Stimulated activated CD4-positive, alpha-beta T cell treated with anti-CD3 and anti-CD28 coated beads, TNF-alpha, amount 100 ng/mL, for 24 hours (primary cell): ENCODE data around the gene NT5E.

Experiments used
- DNase-seq, 3 experiments: peaks; one replicate each; pipeline ENCODE4 v3.0.0-alpha.2; 2020; ENCODE audit warnings: low read depth in 3 of 3

NT5E gene

DNA sequence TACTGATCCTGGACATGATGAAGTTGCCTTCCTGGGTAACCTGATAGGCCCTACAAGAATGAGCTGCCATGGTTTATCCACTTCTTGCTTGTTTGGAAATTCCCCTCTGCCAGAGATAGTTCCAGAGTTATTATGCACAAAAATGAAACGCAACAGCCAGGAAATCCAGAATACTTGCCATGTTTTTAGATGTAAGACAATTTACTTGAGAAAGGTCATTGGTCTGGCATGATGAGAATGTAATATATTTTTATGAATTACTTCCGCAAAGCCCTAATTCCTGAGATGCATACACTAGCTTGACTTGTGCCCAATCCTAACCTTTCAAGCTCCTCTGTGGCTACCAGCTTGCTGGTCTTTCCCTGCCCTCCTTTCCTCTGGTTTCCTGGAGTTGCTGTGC, 27.9 kb upstream of the NT5E start:
- DNase-seq, result no peak

DNA sequence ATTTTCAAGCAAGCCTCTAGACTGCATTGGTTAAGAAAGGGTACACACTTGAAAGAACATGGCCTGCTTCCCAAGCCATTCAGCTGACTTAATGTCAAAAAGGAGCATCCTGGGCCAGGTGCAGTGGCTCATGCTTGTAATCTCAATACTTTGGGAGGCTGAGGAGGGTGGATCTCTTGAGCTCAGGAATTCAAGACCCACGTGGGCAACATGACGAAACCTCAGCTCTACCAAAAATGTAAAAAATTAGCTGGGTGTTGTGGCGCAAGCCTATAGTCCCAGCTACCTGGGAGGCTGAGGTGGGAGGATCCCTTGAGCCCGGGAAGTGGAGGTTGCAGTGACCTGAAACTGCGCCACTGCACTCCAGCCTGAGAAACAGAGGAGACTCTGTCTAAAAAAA, 26.9 kb upstream of the NT5E start:
- no peak for DNase-seq

DNA sequence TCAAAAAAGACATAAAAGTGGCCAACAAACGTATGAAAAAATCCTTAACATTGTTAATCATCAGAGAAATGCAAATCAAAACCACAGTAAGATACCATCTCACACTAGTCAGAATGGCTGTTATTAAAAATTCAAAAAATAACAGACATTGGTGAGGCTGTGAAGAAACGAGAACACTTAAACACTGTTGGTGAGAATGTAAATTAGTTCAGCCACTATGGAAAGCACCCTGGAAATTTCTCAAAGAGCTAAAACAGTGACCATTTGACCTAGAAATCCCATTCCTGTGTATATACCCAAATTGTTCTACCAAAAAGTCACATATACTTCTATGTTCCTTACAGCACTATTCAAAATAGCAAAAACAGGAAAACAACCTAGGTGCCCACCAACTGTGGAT, 24.9 kb upstream of the NT5E start:
- DNase-seq, result no peak

DNA sequence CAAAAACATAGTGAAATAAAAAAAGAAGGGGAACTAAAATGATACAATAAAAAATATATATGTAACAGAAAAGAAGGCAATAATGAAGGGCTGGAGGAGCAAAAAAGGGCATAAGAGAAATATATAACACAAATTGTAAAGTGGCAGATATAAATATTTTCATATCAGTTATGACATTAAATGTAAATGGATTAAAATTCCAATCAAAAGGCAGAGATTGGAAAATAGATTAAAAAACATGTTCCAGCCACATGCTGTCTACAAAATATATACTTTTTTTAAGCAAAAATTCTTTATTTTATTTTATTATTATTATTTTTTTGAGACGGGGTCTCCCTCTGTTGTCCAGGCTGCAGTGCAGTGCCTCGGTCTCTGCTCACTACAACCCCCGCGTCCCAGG, 23.9 kb upstream of the NT5E start:
- no peak for DNase-seq

DNA sequence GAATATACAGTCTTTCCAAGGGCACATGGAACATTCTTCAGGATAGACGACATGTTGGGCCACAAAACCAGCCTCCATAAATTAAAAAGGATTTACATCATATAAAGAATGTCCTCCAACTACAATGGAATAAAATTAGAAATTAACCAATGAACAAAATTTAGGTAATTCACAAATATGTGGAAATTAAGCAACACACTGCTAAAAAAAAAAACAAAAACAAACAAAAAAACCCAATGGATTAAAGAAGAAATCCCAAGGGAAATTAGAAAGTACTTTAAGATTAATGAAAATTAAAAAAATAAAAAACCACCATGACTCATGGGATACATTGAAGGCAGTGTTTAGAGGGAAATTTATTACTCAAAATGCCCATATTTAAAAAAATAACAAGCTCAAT, 21.4 kb upstream of the NT5E start:
- DNase-seq, result no peak

DNA sequence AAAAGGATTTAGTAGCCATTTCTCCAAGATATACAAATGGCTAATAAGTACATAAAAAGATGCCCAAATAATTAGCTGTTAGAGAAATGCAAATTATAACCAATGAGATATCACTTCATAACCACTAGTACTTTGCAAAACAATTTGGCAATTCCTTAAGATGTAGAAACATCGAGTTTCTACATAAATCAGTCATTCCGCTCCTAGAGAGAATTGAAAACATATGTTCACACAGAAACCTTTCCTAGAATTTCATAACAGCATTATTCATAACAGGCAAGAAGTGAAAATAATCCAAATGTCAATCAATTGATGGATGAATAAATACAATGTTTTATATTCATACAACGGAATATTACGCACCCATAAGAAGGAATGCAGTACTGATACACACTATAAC, 20.5 kb upstream of the NT5E start:
- DNase-seq, result no peak

DNA sequence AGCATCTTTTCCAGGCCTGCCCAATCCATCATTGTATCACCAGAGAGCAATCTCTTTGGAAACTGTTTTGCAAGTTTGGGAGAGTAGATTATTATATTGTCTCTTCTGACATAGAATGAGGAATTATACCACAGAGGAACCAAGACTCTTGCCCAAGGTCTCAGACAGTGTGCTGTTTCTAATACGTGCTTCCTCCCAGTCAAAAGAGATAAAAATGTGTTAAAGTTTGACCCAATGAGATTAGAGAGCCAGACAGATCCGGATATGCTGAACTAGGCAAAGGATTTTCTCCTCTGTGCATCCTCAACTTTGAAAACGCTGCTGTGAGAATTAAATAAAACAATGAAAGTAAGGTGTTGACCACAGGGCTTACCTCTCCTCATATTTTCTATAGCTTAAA, 18.6 kb upstream of the NT5E start:
- no peak for DNase-seq

DNA sequence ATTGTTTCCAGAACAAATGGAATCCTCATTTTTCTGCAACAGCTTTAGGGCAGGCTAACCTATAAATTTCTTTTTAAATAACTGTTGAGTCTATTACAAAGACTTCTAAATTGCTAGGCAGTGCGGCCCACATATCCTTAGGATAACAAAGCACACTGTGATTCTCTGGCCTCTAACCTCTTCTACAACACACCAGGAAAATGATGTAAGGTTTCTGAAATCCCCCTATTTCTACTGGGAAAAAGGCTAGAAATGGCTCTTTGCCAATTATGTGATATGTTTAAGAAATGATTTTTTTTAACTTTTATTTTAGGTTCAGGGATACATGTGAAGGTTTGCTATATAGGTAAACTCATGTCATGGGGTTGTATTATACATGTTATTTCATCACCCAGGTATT, 17.3 kb upstream of the NT5E start:
- DNase-seq, result no peak

DNA sequence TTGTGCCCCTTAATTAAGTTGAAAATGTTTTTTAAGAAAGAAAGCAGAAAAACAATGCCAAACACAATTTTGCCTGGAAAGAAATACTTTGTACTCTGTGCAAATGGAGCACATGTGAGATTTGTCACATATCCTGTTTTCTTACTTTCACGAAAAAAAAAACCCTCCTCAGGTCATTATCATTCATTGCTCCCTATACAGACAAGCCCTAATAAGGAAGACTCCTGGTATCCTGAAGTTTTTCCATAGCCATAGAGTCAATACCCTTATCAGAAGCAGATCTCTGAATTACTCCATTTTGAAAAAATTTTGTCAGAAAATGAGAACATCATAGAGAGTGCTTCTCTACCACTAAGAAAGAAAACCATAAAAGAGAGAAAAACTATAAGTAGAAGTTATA, 14.0 kb upstream of the NT5E start:
- no peak for DNase-seq

DNA sequence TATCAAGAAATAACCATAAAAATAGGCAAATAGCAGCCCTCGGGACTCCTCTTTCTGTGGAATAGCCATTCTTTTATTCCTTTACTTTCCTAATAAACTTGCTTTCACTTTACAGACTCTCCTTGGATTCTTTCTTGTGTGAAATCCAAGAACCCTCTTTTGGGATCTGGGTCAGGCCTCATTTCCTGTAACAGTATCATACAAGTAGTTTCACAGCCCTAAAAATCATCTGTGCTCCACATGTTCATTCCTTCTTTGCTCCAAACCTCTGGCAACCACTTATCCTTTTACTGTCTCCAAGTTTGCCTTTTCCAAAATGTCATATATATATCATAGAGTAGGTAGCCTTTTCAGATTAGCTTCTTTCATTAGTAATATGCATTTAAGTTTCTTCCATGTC, 13.5 kb upstream of the NT5E start:
- DNase-seq, result no peak

DNA sequence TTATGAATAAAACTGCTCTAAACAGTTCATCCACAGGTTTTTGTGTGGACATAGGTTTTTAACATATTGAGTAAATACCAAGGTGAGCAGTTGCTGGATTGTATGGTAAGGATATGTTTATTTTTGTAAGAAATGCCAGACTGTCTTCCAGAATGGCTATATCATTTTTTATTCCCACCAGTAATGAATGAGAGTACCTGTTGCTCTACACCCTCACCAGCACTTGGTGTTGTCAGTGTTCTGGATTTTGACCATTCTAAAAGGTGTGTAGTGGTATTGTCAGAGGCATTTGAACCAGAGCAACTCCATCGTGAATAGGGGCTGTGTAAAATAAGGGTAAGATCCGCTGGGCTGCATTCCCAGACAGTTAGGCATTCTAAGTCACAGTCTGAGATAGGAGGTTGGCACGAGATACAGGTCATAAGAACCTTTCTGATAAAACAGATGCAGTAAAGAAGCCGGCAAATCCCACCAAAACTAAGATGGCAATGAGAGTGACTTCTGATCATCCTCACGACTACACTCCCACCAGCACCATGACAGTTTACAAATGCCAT, 12.9 kb upstream of the NT5E start:
- DNase-seq, result no peak

DNA sequence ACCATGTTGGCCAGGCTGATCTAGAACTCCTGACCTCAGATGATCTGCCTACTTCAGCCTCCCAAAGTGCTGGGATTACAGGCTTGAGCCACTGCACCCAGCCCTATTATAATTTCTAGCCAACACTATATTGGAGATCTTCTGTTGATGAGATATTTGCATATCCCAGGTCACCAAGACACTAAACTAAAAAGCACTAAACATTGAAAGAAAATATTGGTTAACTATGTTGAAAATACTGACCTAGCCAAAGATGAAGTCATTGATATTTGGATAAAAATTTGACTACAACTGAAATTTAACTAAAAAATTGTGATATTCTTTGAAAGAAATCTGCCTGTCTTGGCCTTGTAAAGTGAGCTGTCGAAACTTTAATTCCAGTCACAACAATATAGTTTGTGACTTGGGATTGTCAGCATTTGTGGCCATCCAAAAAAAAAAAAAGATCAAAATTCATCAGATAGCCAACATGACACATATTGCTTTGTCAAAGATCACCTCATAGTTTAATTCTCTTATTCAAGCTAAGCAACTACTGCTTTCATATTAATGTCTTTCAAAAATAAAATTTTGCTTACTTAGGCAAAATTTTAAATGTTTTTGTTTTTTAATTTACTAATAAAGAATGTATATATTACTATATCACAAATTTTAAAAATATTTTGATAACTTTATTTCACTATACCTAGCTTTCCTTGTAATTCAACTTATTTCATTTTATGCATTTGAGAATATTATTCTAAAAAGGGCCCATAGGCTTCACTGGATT, 6.3 kb upstream of the NT5E start:
- DNase-seq, result no peak

DNA sequence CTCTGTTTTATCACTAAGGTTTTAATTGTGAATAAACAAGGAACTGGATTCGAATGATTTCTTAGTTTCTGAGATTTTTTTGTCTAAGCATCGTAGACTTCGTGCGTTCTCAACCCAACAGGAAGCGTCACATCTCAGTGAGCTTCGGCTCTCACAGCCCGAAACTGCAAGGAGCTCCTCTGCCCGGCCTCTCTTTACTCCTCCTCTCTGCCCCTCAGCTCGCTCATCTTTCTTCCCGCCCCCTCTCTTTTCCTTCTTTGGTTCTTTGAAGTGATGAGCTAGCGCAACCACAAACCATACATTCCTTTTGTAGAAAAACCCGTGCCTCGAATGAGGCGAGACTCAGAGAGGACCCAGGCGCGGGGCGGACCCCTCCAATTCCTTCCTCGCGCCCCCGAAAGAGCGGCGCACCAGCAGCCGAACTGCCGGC, 480 bp upstream of the NT5E start:
- DNase-seq, result peak in 2 of 3 experiments; percentile 20 to 60

DNA sequence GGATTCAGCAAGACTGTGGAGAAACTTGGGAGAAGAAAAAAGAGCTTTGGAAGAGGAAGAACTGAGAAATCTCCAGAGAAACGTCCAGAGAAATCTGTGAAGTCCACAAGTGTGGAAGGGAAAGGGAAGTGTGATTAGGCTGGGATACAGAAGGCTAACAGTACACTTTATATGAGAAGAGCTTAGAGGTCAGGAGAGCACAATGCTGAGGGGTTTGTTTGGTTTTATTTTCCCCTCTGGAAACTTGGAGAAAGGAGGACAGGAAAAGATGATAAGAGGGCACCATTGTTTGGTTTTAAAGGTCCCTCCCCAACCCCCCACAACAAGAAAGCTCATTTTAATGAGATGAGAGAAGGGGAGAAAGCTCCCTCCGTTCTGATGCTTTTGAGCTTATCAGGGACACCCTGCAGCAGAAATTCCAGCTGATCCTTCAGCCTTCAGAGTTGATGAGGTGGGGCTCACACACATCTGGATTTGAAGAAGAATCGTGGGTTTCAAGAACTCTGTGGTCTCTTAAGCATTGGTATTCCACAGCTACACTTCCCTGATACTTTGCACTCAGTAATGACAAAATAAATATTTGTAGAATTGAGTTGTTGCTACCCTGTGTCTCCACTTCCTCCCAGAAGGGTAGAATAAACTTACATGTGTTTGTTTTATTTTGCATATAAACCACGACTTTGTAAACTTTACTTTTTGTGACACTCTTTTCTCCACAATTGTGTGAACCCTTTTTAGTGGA, 1.9 kb downstream of the NT5E start:
- DNase-seq, result no peak

DNA sequence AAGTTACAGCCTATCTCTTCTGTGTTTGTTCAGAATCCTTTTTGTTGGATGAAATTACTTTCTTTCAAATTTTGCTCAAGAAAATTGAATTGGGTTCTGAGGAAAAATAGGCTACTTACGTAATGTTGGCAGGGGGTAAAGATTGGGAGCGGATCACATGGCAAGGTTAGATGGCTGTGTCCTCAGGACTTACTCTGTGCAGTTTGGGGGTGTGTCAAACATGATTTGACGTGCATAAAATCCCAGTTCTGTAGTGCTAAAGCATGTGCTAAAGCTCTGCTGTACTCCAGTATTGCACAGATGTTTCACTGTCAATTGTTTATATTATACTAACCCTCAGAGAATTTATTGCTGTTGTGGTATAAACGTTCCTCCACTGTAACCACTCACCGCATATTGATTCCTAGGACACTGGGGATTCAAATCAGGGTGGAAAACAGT, 2.6 kb downstream of the NT5E start:
- no peak for DNase-seq

DNA sequence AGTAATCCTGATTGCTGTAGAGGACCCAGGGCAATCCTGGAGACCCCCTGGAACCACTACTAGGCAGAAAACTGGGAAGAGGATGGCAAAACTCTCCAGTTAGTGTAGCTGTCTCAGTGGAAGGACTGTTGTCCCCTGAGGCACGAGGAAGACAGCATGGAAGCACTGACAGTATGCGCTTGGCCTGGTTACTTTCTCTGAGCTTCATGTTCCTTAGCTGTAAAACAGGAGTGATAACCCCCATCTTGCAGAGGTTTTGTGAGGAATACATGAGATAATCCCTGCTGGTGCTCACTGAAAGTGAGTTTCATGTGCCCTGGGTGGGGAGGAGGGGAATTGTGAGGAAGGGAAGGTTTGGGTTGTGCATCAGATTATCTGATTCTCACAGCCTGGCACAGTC, 3.2 kb downstream of the NT5E start:
- no peak for DNase-seq

DNA sequence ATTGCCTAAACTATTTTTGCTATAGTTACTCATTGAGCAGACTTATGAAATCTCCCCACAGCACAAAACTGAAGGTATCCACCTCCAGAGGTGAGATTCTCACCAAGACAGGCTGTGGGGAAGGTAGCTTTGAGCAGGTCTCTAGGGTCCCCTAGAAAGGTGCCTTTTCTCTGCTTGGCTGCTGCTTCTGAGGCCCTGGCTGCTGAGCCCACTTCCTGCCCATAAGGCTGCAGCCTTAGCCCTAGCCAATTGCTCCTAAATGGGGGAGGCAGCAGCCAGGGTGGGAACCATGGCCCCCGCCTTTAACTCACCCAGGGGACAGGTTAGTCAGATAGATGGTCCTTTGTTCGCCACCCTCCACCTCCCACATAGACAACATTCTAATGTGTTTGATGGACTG, 3.6 kb downstream of the NT5E start:
- no peak for DNase-seq

DNA sequence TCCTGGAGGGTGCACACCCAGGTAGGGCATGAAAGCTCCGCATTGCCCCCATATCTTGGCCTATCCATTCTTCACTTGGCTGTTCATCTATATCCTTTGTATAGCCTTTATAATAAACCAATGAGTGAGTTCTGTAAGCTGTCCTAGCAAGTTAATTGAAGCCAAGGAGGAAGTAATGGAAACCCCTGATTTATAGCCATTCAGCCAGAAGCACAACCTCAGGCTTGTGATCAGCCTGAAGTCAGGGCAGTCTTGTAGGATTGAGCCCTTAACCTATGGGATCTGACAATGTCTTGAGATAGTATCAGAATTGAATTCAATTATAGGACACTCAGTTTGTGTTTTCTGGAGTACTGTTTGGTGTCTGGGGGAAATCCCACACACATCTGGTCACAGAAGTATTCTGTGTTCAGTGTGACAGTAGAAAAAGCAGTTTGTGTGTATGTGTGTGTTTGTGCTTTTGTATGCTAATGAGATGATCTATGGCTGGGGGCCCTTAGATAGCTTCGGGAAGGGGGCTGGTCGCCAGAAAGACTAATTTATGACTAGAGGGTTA, 5.7 kb downstream of the NT5E start:
- DNase-seq, result no peak

DNA sequence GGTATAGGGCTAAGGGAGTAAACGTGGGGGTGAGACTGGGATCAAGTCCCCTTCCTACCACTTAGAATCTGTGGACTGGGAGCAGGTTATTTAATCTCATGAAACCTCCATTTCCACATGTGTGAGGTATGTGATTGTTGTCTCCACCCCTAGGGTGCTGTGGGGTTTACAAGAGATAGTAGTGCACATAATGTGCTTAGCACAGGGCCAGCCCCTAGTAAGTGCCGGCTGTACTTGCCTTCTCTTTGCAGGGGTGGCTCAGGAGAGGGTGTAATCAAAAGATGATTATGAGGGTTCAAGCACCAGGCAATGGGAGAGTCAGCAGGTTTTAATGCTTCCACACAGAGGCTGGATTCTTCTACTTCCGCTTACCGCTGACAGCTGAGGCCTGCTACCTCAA, 6.9 kb downstream of the NT5E start:
- DNase-seq, result no peak

DNA sequence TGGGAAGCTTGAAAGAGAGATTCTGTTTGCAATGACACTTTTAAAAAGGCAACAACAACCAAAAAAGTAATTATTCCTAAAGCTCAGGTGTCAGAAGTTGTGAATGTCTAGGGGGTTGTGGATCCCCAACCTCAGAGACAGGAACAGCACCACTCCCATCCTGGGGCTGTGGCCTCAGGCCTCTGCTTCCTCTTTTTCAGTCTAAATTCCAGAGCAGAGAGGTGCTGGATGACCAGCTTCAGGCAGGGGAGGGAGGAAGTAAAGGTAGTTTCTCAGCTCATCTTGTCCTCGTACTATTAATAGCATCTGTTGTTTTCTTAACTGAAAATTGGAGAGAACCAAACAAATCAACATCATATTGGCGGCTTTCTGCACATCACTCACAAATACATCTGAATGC, 8.3 kb downstream of the NT5E start:
- DNase-seq, result no peak

DNA sequence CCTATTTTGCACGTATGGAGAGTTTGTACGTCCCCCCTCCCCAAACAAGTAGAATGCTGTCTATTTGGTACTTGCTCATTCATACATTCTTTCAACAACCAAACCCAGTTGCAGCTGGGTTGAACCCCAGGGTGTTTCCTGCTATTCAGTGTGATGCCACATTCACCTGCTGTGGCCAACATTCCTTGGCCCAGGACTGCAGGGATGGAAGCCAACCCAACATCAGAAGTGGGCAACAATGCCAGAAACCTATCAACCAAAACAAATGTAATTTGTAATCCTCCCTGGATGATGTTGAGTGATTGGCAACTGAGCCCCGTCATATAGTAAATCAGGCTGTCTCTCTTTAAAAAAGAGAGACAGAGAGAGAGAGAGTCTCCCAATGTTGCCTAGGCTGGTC, 8.9 kb downstream of the NT5E start:
- DNase-seq, result no peak

DNA sequence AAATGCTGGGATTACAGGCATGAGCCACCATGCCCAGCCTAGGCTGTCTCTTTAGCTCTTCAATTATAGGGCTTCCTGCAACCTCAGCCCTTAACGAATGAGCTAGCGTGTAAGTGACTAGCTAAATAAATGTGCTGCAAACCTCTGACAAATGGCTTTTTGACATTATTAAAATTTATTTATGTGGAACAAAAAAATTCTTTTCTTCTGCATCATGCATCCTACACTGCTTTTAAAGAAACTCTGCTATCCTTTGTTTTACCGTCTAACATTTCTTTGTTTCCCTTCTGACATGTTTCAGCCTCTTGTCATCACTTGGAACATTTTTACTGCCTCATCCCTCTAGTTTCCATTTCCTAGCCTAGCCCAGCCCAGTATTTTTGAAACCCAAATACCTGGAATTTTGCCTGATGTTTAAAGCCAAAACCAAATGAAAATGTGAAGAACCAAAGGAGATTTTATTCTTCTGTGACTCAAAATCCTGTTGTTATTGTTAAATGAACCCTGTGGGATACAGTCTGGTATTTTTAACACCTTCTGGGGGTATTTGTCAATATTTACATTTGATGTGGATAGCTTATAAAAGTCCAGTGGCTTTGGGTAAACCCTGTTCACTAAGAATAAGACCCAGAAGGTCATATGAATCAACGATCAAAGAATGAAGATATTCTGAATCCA, 9.5 kb downstream of the NT5E start:
- no peak for DNase-seq
